Measurements from ENCODE around the gene EEPD1.

EEPD1 gene

DNA sequence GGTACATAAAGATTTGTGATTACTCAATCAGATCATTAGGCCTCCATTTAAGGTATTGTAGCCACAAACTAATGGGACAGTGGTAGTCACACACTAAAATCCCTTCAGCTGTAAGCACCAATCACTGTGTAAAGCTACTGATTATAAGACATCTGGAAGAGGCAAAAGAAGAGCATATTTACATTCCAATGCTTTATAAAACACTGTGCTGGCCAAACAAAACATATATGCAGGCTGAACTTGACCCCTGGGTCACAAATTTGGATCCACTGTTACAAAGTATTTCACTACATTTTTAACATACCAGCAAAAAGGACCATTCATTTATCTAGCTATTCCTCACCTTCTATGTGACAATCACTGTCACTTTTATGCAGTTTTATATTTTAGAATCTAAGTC is 195.2 kb downstream of the EEPD1 start:
- DNase-seq: no peak

GRCh38 chr7:36348771-36349170 is 195.7 kb downstream of the EEPD1 start:
- no peak for DNase-seq

DNA sequence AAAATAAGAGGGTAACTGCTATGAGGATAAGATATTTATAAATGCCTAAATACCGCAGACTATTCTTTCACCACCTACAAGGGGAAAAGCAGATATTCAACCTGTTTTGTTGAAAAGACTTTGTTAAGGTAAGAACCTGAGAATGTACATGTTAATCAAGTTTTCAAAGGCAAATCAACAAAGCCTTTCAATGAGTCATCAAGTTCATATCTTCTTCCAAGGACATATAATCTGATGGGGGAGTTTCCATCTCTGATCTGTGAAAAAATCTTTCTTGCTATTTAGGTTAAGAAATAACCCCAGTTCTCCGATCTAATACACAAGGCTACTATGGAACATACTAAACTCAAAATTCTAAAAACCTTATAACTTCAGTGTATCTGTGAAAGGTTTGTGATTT is 196.6 kb downstream of the EEPD1 start:
- DNase-seq: no peak
